ENCODE results near the gene LRRC38. TPM values are rescaled to one million over a fixed set of nuclear protein-coding genes. Genes with fewer than 3 reads are reported as not detected.

LRRC38 gene
- total and polyA plus RNA-seq, 2 donors (not counting 1 experiment from before 2014, with no cell fraction given): not detected

DNA sequence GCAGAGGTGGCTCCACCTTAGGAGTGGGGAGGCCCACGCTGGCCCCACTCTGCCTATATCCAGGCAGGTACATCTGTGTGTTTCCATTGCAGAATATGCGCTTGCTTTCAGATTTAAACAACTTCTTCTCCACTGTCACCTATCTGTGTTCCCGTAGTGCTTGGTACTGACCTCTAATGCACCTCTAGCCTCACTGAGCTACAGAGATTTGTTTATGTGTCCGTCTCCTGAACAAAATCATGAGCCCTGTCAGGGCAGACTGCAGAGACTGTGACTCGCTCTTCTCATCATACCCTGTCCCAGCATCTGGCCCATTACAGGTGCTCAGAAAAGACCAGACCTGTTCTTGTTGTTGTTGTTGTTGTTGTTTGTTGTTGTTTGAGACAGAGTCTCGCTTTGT is 14.5 kb upstream of the LRRC38 start:
- no peak overlapping the region for H2AFZ ChIP-seq (ENCODE audit: insufficient read depth, low read depth, low read length, poor library complexity, severe bottlenecking)
- H4K20me1 ChIP-seq (ENCODE audit: control insufficient read depth, insufficient read depth, low read length, poor library complexity, severe bottlenecking): no peaks in the 10 kb centered on the region
- H3K4me1 ChIP-seq (ENCODE audit: control insufficient read depth in 2 of 2, insufficient read depth in 2 of 2, low read length in 2 of 2): no peaks in the 10 kb centered on the region
- ATAC-seq (ENCODE audit: low read depth) (no peak), DNase-seq (no peak)
- no peak overlapping the region for H3K4me2 ChIP-seq (replicated peaks; ENCODE audit: low read depth, low read length, poor library complexity, severe bottlenecking)
- Mint-ChIP-seq H3K4me3 (no peak overlapping the region), H3K4me1 (peaks cover 2% of the 10 kb centered on the region), H3K27ac (no peak overlapping the region), H3K27me3 (peaks cover 4% of the 10 kb centered on the region), H3K9me3 (ENCODE audit: insufficient read depth) (peaks cover 4% of the 10 kb centered on the region)
- H3K79me2 ChIP-seq (ENCODE audit: control insufficient read depth, insufficient read depth, low read length): no peaks in the 10 kb centered on the region
- peaks cover 0 to 2% (median 0%) of the 10 kb centered on the region in 4 experiments for H3K27me3 ChIP-seq (replicated peaks in 1 of 4; ENCODE audit: control extremely low read depth in 1 of 4, control insufficient read depth in 3 of 4, insufficient read depth in 4 of 4, low read length in 3 of 4)
- ChIA-PET CTCF (no interaction called here), POLR2A (no interaction called here)
- no peaks in the 10 kb centered on the region for H3K36me3 ChIP-seq (replicated peaks in 1 of 2; ENCODE audit: control extremely low read depth in 1 of 2, control insufficient read depth in 1 of 2, extremely low read depth in 1 of 2, insufficient read depth in 2 of 2, low read length in 1 of 2)
- H3K4me3 ChIP-seq (ENCODE audit: control extremely low read depth in 1 of 5, extremely low read depth in 1 of 5, insufficient read depth in 1 of 5, low read depth in 2 of 5, low read length in 4 of 5): no peak overlapping the region
- TF ChIP-seq, protein P1, sequence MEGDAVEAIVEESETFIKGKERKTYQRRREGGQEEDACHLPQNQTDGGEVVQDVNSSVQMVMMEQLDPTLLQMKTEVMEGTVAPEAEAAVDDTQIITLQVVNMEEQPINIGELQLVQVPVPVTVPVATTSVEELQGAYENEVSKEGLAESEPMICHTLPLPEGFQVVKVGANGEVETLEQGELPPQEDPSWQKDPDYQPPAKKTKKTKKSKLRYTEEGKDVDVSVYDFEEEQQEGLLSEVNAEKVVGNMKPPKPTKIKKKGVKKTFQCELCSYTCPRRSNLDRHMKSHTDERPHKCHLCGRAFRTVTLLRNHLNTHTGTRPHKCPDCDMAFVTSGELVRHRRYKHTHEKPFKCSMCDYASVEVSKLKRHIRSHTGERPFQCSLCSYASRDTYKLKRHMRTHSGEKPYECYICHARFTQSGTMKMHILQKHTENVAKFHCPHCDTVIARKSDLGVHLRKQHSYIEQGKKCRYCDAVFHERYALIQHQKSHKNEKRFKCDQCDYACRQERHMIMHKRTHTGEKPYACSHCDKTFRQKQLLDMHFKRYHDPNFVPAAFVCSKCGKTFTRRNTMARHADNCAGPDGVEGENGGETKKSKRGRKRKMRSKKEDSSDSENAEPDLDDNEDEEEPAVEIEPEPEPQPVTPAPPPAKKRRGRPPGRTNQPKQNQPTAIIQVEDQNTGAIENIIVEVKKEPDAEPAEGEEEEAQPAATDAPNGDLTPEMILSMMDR (IDR thresholded peaks at IDR 0.05): no peak
- TF ChIP-seq EZH2 (IDR thresholded peaks at IDR 0.05; ENCODE audit: borderline replicate concordance, insufficient read depth, low read depth, low read length, poor library complexity, severe bottlenecking): no peak
- no peak overlapping the region for H3K9ac ChIP-seq (ENCODE audit: low read length)
- H3K9me3 ChIP-seq (ENCODE audit: control extremely low read depth in 1 of 3, control insufficient read depth in 2 of 3, insufficient read depth in 1 of 3, low read length in 2 of 3): peaks cover 0 to 5% (median 0%) of the 10 kb centered on the region in 3 donors
- no peak overlapping the region for H3K27ac ChIP-seq (ENCODE audit: low read length in 2 of 2)
- WGBS (ENCODE audit: insufficient coverage): 86% methylated on average over 4 of the region's 6 CpGs
- intact Hi-C loops (cut with micrococcal nuclease): no loop called here

DNA sequence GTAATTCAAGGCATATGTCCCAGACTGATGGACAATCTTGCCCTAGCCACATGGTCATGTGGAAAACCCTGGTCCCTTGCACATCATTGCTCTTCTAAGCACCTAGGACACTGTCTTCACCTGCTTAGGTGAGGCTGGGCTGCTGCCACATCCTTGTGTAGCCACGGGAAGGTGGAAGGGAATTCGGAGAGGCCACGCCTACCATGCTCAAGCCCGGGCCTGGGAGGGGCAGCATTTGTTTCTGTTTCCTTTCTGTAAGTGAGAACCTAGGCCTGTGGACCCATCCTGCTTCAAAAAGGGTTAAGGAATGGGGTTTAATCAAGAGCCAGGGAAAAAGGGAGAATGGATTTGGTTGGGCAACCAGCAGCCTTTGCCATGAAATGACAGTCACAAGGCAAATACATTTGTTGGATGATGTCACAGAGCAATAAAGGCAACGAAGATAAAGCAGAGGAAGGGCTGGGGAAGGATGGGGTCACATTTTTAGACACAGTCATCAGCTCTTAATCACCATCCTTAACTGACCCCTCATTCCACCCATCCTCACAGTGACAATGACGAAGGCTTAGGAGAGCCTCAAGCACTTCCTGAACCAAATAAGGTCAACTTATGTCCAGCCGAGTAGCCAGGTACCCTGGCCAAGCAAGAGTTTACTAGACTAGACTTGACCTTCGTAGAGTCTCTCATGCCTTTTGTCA is 10.1 kb upstream of the LRRC38 start:
- no peak for TF ChIP-seq EZH2 (IDR thresholded peaks at IDR 0.05; ENCODE audit: borderline replicate concordance, insufficient read depth, low read depth, low read length, poor library complexity, severe bottlenecking)
- peaks cover 0 to 5% (median 0%) of the 10 kb centered on the region in 4 experiments for H3K27me3 ChIP-seq (replicated peaks in 1 of 4; ENCODE audit: control extremely low read depth in 1 of 4, control insufficient read depth in 3 of 4, insufficient read depth in 4 of 4, low read length in 3 of 4)
- H3K9me3 ChIP-seq (ENCODE audit: control extremely low read depth in 1 of 3, control insufficient read depth in 2 of 3, insufficient read depth in 1 of 3, low read length in 2 of 3): peaks cover 0 to 7% (median 0%) of the 10 kb centered on the region in 3 donors
- POLR2A ChIA-PET: no interaction called here
- H3K36me3 ChIP-seq (replicated peaks in 1 of 2; ENCODE audit: control extremely low read depth in 1 of 2, control insufficient read depth in 1 of 2, extremely low read depth in 1 of 2, insufficient read depth in 2 of 2, low read length in 1 of 2): no peaks in the 10 kb centered on the region
- Mint-ChIP-seq H3K9me3 (ENCODE audit: insufficient read depth) (peaks cover 8% of the 10 kb centered on the region), H3K4me3 (no peak overlapping the region), H3K27me3 (peaks cover 16% of the 10 kb centered on the region), H3K4me1 (no peaks in the 10 kb centered on the region), H3K27ac (no peak overlapping the region)
- 52% methylated on average over 5 of the region's 8 CpGs for WGBS (ENCODE audit: insufficient coverage)
- ATAC-seq (ENCODE audit: low read depth) (no peak), DNase-seq (no peak)
- no peak overlapping the region for H3K4me3 ChIP-seq (ENCODE audit: control extremely low read depth in 1 of 5, extremely low read depth in 1 of 5, insufficient read depth in 1 of 5, low read depth in 2 of 5, low read length in 4 of 5)
- no peak overlapping the region for H2AFZ ChIP-seq (ENCODE audit: insufficient read depth, low read depth, low read length, poor library complexity, severe bottlenecking)
- H4K20me1 ChIP-seq (ENCODE audit: control insufficient read depth, insufficient read depth, low read length, poor library complexity, severe bottlenecking): no peaks in the 10 kb centered on the region
- intact Hi-C loops (cut with micrococcal nuclease): no loop called here
- H3K79me2 ChIP-seq (ENCODE audit: control insufficient read depth, insufficient read depth, low read length): no peaks in the 10 kb centered on the region
- CTCF ChIA-PET: no interaction called here
- H3K4me1 ChIP-seq (ENCODE audit: control insufficient read depth in 2 of 2, insufficient read depth in 2 of 2, low read length in 2 of 2): no peaks in the 10 kb centered on the region
- H3K9ac ChIP-seq (ENCODE audit: low read length): no peak overlapping the region
- no peak overlapping the region for H3K4me2 ChIP-seq (replicated peaks; ENCODE audit: low read depth, low read length, poor library complexity, severe bottlenecking)
- H3K27ac ChIP-seq (ENCODE audit: low read length in 2 of 2): no peak overlapping the region

Data from B cell (primary cell).